ENCODE results near the gene FGA.
"Not testable (repeated sequence)": the region's sequence is repeated elsewhere in the genome, so short reads cannot be mapped to it uniquely, and the experiment has no call there.

Gene FGA

GRCh38 chr4:154597798-154598774 lies 7.5 kb upstream of the FGA start:
- H3K27ac ChIP-seq = no peak overlapping the region
- TF ChIP-seq ZFX (IDR thresholded peaks at IDR 0.05; ENCODE audit: borderline replicate concordance) = no peak
- TF ChIP-seq CTCF (IDR thresholded peaks at IDR 0.05) = no peak

GRCh38 chr4:154597281-154597680 lies 6.7 kb upstream of the FGA start:
- not testable (repeated sequence) for H3K27ac ChIP-seq

GRCh38 chr4:154595807-154596206 lies 5.3 kb upstream of the FGA start:
- H3K27ac ChIP-seq = no peak overlapping the region
- no peak for TF ChIP-seq ZFX (IDR thresholded peaks at IDR 0.05; ENCODE audit: borderline replicate concordance)

GRCh38 chr4:154594343-154594742 lies 3.8 kb upstream of the FGA start:
- not testable (repeated sequence) for H3K27ac ChIP-seq
- peak; percentile 23; the same call in 1 of the 2 replicates for TF ChIP-seq CTCF (IDR thresholded peaks at IDR 0.05)

GRCh38 chr4:154593868-154594267 lies 3.3 kb upstream of the FGA start:
- no peak overlapping the region for H3K27ac ChIP-seq
- TF ChIP-seq ZFX (IDR thresholded peaks at IDR 0.05; ENCODE audit: borderline replicate concordance) = no peak
- TF ChIP-seq CTCF (IDR thresholded peaks at IDR 0.05) = no peak

- no peak overlapping the region for H3K27ac ChIP-seq
- TF ChIP-seq ZFX (IDR thresholded peaks at IDR 0.05; ENCODE audit: borderline replicate concordance) = no peak
- no peak for TF ChIP-seq CTCF (IDR thresholded peaks at IDR 0.05)
Measured at GRCh38 chr4:154591890-154592289, 1.3 kb upstream of the FGA start.

- no peak overlapping the region for H3K27ac ChIP-seq
- TF ChIP-seq ZFX (IDR thresholded peaks at IDR 0.05; ENCODE audit: borderline replicate concordance) (no peak), CTCF (IDR thresholded peaks at IDR 0.05) (no peak)
Measured at GRCh38 chr4:154589296-154590197, 995 bp downstream of the FGA start.

GRCh38 chr4:154588198-154588597 lies 2.3 kb downstream of the FGA start:
- TF ChIP-seq ZFX (IDR thresholded peaks at IDR 0.05; ENCODE audit: borderline replicate concordance) (no peak), CTCF (IDR thresholded peaks at IDR 0.05) (no peak)
- H3K27ac ChIP-seq = no peak overlapping the region

All from 22Rv1 (cell line).